ENCODE measurements around the gene SLC16A5.
"Not testable (repeated sequence)": the region's sequence is repeated elsewhere in the genome, so short reads cannot be mapped to it uniquely, and the experiment has no call there.

Gene SLC16A5

GRCh38 chr17:75133001-75133400, 45.2 kb downstream of the SLC16A5 start:
- H3K9ac ChIP-seq (ENCODE audit: low read depth, low read length), result no peak overlapping the region
- H3K4me2 ChIP-seq (ENCODE audit: insufficient read depth, low read length), result no peak overlapping the region
- TF ChIP-seq CTCF (IDR thresholded peaks at IDR 0.05; ENCODE audit: borderline replicate concordance, extremely low read depth, low read length, poor library complexity, severe bottlenecking) (no peak), EZH2 (IDR thresholded peaks at IDR 0.05; ENCODE audit: borderline replicate concordance, low read depth, low read length, severe bottlenecking) (no peak)
- H2AFZ ChIP-seq (ENCODE audit: low read depth, low read length), result no peak overlapping the region
- peaks cover 34% of the 10 kb centered on the region for H3K4me1 ChIP-seq (ENCODE audit: insufficient read depth, low read length)
- H3K27me3 ChIP-seq (ENCODE audit: insufficient read depth, low read length, poor library complexity), result no peaks in the 10 kb centered on the region
- H3K36me3 ChIP-seq (ENCODE audit: insufficient read depth, low read length), result peaks cover 45% of the 10 kb centered on the region
- peaks cover 16% of the 10 kb centered on the region for H4K20me1 ChIP-seq (ENCODE audit: insufficient read depth, low read length)
- DNase-seq (no peak), ATAC-seq (ENCODE audit: insufficient read depth, low read depth) (no peak)
- no peaks in the 10 kb centered on the region for H3K9me3 ChIP-seq (ENCODE audit: insufficient read depth, low read length, severe bottlenecking)
- peaks cover 35% of the 10 kb centered on the region for H3K79me2 ChIP-seq (ENCODE audit: insufficient read depth, low read length)
- peak overlapping the region; percentile 16; the same call in 1 of the 2 replicates for H3K27ac ChIP-seq (ENCODE audit: low read length)
- H3K4me3 ChIP-seq (ENCODE audit: low read depth in 1 of 2, low read length in 2 of 2), result no peak overlapping the region

GRCh38 chr17:75133607-75134347, 46.0 kb downstream of the SLC16A5 start:
- Histone ChIP-seq H3K4me1 (ENCODE audit: insufficient read depth, low read length) (peaks cover 34% of the 10 kb centered on the region), H3K36me3 (ENCODE audit: insufficient read depth, low read length) (peaks cover 48% of the 10 kb centered on the region)
- not testable (repeated sequence) for H3K27ac ChIP-seq (ENCODE audit: low read length)

GRCh38 chr17:75135452-75135851, 47.7 kb downstream of the SLC16A5 start:
- Histone ChIP-seq H3K9ac (ENCODE audit: low read depth, low read length) (no peak overlapping the region), H3K9me3 (ENCODE audit: insufficient read depth, low read length, severe bottlenecking) (no peaks in the 10 kb centered on the region), H3K4me1 (ENCODE audit: insufficient read depth, low read length) (peaks cover 23% of the 10 kb centered on the region), H3K4me2 (ENCODE audit: insufficient read depth, low read length) (no peak overlapping the region), H3K36me3 (ENCODE audit: insufficient read depth, low read length) (peaks cover 48% of the 10 kb centered on the region), H3K79me2 (ENCODE audit: insufficient read depth, low read length) (peaks cover 27% of the 10 kb centered on the region), H3K4me3 (ENCODE audit: low read depth in 1 of 2, low read length in 2 of 2) (no peak overlapping the region), H2AFZ (ENCODE audit: low read depth, low read length) (no peak overlapping the region), H3K27ac (ENCODE audit: low read length) (no peak overlapping the region), H3K27me3 (ENCODE audit: insufficient read depth, low read length, poor library complexity) (no peaks in the 10 kb centered on the region), H4K20me1 (ENCODE audit: insufficient read depth, low read length) (peaks cover 2% of the 10 kb centered on the region)
- no peak for ATAC-seq (ENCODE audit: insufficient read depth, low read depth)
- no peak for DNase-seq
- TF ChIP-seq CTCF (IDR thresholded peaks at IDR 0.05; ENCODE audit: borderline replicate concordance, extremely low read depth, low read length, poor library complexity, severe bottlenecking), result no peak
- TF ChIP-seq EZH2 (IDR thresholded peaks at IDR 0.05; ENCODE audit: borderline replicate concordance, low read depth, low read length, severe bottlenecking), result no peak

More at GRCh38 chr17:75133607-75134347, 46.0 kb downstream of the SLC16A5 start:
- H4K20me1 ChIP-seq (ENCODE audit: insufficient read depth, low read length), result peaks cover 16% of the 10 kb centered on the region
- H3K9me3 ChIP-seq (ENCODE audit: insufficient read depth, low read length, severe bottlenecking); DNase-seq; H3K4me3 ChIP-seq (ENCODE audit: low read depth in 1 of 2, low read length in 2 of 2); H2AFZ ChIP-seq (ENCODE audit: low read depth, low read length); H3K4me2 ChIP-seq (ENCODE audit: insufficient read depth, low read length); ATAC-seq (ENCODE audit: insufficient read depth, low read depth); H3K9ac ChIP-seq (ENCODE audit: low read depth, low read length); H3K27me3 ChIP-seq (ENCODE audit: insufficient read depth, low read length, poor library complexity): not testable (repeated sequence)
- peaks cover 39% of the 10 kb centered on the region for H3K79me2 ChIP-seq (ENCODE audit: insufficient read depth, low read length)

- no peaks in the 10 kb centered on the region for H4K20me1 ChIP-seq (ENCODE audit: insufficient read depth, low read length)
- H3K9ac ChIP-seq (ENCODE audit: low read depth, low read length), result no peak overlapping the region
- no peak for TF ChIP-seq EZH2 (IDR thresholded peaks at IDR 0.05; ENCODE audit: borderline replicate concordance, low read depth, low read length, severe bottlenecking)
- ATAC-seq (ENCODE audit: insufficient read depth, low read depth), result no peak
- no peaks in the 10 kb centered on the region for H3K27me3 ChIP-seq (ENCODE audit: insufficient read depth, low read length, poor library complexity)
- H3K9me3 ChIP-seq (ENCODE audit: insufficient read depth, low read length, severe bottlenecking), result no peaks in the 10 kb centered on the region
- peaks cover 26% of the 10 kb centered on the region for H3K79me2 ChIP-seq (ENCODE audit: insufficient read depth, low read length)
- no peak overlapping the region for H3K4me2 ChIP-seq (ENCODE audit: insufficient read depth, low read length)
- no peak overlapping the region for H3K27ac ChIP-seq (ENCODE audit: low read length)
- DNase-seq, result no peak
- no peak overlapping the region for H2AFZ ChIP-seq (ENCODE audit: low read depth, low read length)
- H3K4me1 ChIP-seq (ENCODE audit: insufficient read depth, low read length), result peaks cover 19% of the 10 kb centered on the region
- H3K4me3 ChIP-seq (ENCODE audit: low read depth in 1 of 2, low read length in 2 of 2), result no peak overlapping the region
- peaks cover 51% of the 10 kb centered on the region for H3K36me3 ChIP-seq (ENCODE audit: insufficient read depth, low read length)
Observed at GRCh38 chr17:75135946-75136345, 48.2 kb downstream of the SLC16A5 start.

- H2AFZ ChIP-seq (ENCODE audit: low read depth, low read length); H3K4me2 ChIP-seq (ENCODE audit: insufficient read depth, low read length); H3K9ac ChIP-seq (ENCODE audit: low read depth, low read length); H3K4me3 ChIP-seq (ENCODE audit: low read depth in 1 of 2, low read length in 2 of 2); H3K27me3 ChIP-seq (ENCODE audit: insufficient read depth, low read length, poor library complexity); H4K20me1 ChIP-seq (ENCODE audit: insufficient read depth, low read length); H3K27ac ChIP-seq (ENCODE audit: low read length); DNase-seq; H3K9me3 ChIP-seq (ENCODE audit: insufficient read depth, low read length, severe bottlenecking); ATAC-seq (ENCODE audit: insufficient read depth, low read depth): not testable (repeated sequence)
- H3K79me2 ChIP-seq (ENCODE audit: insufficient read depth, low read length), result peaks cover 20% of the 10 kb centered on the region
- H3K36me3 ChIP-seq (ENCODE audit: insufficient read depth, low read length), result peaks cover 65% of the 10 kb centered on the region
- peaks cover 16% of the 10 kb centered on the region for H3K4me1 ChIP-seq (ENCODE audit: insufficient read depth, low read length)
Observed at GRCh38 chr17:75137762-75138161, 50.0 kb downstream of the SLC16A5 start.

Data from DND-41 (cell line).